KOPT-K1 (cell line): ENCODE data around the gene MAP7.
"Not testable (repeated sequence)": the region's sequence is repeated elsewhere in the genome, so short reads cannot be mapped to it uniquely, and the experiment has no call there.

Experiments used
- H3K27ac ChIP-seq: fragments of 200-600 bp; sonication (generic); 2 replicates; pipeline ENCODE4 v1.5.1; 2016; ENCODE audit warnings: antibody characterized with exemption, mild to moderate bottlenecking, low read depth, low read length; ENCODE audit not compliant: poor library complexity, severe bottlenecking
- H3K36me3 ChIP-seq: fragments of 200-600 bp; sonication (generic); 2 replicates; pipeline ENCODE4 v1.5.1; 2017; ENCODE audit warnings: antibody characterized with exemption, mild to moderate bottlenecking, low read length, moderate library complexity; ENCODE audit not compliant: insufficient read depth
- H3K9me3 ChIP-seq: fragments of 200-600 bp; sonication (generic); 2 replicates; pipeline ENCODE4 v1.5.1; 2017; ENCODE audit warnings: antibody characterized with exemption, low read length, mild to moderate bottlenecking; ENCODE audit not compliant: insufficient read depth, poor library complexity, severe bottlenecking

MAP7 gene

DNA sequence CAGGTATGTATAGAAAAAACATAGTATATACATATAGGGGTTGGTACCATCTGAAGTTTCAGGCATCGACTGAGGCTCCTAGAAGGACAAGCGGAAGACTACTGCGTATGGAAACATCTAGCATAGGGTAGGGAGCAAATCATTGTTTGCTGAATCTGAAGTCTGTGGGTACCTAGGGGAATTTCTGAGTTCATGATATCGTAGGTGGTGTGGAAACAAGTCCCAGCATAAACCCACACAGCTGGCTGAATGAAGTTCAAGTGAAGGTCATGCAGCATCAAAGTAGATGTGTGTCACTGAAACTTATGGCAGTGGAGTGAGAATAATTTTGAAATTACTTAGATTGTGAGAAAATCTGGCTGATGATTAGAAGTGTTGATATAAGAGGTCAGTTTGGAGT is 39.4 kb downstream of the MAP7 start:
- H3K36me3 ChIP-seq: no peaks in the 10 kb centered on the region
- H3K9me3 ChIP-seq: no peaks in the 10 kb centered on the region
- H3K27ac ChIP-seq: no peak overlapping the region

DNA sequence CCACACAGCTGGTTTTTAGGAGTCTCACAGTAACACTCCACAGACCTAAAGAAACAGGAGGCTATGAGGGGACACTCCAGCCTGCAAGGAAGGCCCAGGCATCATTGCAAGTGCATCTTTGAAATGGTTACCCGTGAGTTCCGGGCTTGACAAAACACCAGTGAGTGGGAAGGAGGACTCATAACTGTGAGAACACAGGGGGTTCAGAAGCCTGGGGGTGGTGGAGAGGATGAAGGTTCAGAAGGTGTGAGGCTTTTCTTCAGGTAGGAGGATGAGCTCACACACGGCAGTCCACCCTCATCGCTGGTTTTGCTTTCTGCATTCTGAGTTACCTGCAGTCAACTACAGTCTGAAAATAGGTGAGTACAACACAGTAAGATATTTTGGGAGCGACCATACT is 39.9 kb downstream of the MAP7 start:
- no peaks in the 10 kb centered on the region for H3K36me3 ChIP-seq
- H3K9me3 ChIP-seq: no peaks in the 10 kb centered on the region
- H3K27ac ChIP-seq: no peak overlapping the region

DNA sequence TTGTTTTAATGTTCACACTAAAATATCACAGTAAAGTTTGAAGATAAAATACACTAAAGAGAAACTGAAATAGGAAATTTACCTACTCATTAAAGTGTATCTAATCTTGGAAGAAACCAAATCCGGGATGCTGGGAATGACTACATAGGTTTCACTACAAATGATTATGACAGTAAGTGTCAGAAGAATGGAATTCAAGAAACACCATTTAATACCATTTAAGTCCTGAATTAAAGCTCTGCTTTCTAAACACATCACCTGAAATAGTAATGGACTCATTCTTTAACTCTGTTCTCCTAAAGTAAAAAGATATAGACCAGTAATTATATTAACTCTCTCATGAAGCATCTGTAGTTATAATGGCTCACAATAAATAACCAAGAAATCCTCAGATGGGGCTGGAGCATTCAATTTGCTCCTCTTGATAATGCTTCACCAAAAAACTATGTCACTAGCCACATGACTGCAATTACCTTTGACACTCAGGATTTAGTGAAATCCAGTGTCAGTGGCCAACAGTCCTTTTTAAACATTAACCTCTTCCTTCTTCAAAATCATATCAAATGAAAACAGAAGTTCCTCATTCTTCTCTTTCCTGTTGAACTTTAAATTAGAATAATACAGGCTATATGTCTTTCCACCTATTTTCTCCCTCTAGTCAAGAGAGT is 41.4 kb downstream of the MAP7 start:
- H3K9me3 ChIP-seq: no peaks in the 10 kb centered on the region
- H3K36me3 ChIP-seq: no peaks in the 10 kb centered on the region
- no peak overlapping the region for H3K27ac ChIP-seq

DNA sequence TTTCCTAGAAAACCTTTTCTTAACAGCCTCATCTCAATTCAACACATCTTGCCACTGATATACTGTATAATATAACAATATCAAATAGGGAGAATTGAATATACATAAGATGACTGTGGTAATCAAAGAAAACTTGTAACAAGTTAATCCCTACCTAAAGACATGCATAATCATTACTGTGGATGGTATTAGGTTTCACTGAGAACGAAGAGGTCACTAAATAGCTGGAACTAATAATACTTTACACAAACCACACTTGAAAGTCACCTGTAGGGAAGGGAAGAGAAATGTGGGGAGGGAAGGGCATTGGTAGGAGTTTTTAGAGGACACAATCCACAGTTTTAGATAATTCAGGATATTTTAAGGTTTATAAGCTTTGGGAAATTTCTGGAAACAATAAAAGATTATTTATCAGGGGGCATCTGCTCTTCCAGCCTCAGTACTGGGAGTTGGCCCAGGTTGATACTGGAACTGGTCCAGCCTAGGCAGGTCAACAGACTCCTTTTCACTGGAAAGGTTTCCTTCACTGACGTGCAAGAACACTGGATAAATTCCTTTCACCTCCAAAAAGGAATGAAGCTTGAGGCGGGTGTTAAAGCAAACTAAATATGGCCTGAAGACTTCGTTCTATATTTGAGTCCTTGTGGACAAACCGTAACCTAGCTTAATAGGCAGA is 44.0 kb downstream of the MAP7 start:
- no peaks in the 10 kb centered on the region for H3K36me3 ChIP-seq
- no peaks in the 10 kb centered on the region for H3K9me3 ChIP-seq
- no peak overlapping the region for H3K27ac ChIP-seq

DNA sequence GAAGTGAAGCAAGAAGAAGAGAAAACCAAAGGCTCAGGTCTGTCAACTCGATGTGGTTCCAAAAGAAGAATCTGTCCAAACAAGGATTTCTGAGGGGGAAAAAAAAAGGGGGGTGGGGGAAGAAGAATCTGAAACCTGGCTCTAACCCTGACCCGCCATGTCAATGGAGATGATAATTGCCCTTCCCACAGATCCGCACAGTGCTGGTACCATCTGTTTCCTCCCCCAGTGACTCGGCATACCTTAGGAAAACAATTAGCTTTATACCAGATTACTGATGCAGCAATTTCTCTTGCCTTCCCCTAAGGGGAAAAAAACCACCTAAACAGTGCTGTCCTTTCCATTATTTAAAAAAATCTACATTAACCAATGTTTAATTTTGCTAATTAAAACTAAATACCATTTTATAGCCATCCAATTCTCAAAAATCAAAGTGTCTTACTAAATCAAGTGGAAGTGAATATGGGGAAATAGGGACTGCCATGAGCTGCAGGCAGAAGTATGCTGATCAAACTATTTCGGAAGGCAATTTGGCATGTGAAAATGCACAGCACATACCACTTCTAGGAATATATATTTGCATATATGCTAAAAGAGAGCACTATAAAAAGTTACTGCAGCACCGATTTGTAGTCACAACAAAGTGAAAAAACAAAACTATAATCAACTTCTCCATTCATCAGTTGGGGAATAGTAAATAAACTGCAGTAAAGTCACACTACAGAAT is 46.8 kb downstream of the MAP7 start:
- H3K9me3 ChIP-seq: no peaks in the 10 kb centered on the region
- H3K36me3 ChIP-seq: no peaks in the 10 kb centered on the region
- no peak overlapping the region for H3K27ac ChIP-seq

DNA sequence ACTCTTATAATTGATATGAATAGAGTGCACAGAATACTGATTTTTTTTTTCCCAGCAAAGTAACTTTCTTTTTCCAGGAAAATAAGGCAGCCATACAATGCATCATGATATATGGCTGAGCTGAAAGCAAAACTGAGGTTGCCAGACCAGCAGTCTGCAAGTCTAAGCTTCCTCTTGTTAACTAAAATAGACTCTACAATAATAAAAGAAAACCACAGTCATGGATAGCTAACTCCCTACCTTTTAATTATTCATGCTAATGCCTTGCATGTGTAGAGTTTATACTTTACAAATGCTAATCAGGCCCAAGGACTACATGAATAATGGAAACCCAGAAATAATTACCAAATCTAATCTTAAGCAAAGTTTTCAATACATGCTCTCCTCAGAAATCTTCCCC is 47.4 kb downstream of the MAP7 start:
- Histone ChIP-seq H3K9me3 (no peaks in the 10 kb centered on the region), H3K36me3 (no peaks in the 10 kb centered on the region), H3K27ac (no peak overlapping the region)

DNA sequence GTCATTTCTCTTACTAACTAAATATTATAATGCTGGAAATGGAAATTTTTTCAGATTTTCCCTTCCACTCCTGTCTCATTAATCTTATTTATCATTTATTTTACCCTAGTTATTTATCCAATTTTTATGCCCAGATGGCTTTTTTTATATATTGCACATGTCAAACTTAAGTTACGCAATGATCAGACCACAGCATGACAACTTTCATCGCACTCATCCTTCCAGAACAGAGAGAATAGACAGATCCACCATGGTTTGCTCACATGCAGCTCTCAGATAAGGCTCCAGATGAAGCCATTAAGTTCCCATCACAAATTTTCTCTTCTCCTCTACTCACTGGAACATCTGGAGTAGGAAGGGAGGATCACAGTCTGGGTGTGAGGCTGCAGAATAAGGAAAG is 48.7 kb downstream of the MAP7 start:
- H3K36me3 ChIP-seq: no peaks in the 10 kb centered on the region
- H3K9me3 ChIP-seq: no peaks in the 10 kb centered on the region
- no peak overlapping the region for H3K27ac ChIP-seq

DNA sequence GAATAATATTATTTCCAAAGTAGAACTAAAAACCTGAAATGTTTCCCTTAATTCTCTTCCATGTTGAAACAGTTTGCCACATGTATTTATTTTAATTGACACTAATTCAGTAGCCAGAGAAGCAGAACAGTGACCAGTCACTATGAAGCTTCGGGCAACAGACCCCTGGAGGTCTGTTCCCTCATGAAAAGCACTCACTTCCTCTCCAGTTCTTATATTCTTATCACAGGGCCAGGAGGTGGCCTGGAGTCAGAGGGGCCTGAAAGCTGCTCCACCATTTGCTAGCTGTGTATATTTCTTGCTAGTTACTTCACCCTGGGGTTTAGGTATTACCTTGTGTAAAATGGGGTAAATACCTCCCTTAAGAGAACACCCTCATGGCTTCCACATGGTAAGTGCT is 49.1 kb downstream of the MAP7 start:
- Histone ChIP-seq H3K36me3 (no peaks in the 10 kb centered on the region), H3K27ac (no peak overlapping the region), H3K9me3 (no peaks in the 10 kb centered on the region)

DNA sequence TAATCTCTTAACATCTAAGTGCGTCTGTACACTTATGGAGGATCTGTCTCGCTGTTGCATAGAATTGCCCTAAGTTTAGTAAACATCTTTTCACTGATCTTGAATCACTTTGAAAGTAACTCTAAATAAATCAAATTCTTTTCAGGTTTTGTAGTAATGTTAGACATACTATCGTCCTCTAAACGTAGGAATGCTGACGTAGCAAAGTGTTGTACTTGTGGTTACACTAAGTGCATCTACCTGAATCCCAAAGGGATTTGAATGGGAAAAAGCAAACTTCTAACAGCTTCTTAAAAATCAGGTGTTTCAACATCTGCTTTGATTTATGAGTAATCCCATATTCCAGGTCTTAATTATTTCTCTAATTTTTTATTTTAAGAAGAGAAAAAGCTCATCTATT is 49.8 kb downstream of the MAP7 start:
- Histone ChIP-seq H3K9me3 (no peaks in the 10 kb centered on the region), H3K27ac (no peak overlapping the region), H3K36me3 (no peaks in the 10 kb centered on the region)

DNA sequence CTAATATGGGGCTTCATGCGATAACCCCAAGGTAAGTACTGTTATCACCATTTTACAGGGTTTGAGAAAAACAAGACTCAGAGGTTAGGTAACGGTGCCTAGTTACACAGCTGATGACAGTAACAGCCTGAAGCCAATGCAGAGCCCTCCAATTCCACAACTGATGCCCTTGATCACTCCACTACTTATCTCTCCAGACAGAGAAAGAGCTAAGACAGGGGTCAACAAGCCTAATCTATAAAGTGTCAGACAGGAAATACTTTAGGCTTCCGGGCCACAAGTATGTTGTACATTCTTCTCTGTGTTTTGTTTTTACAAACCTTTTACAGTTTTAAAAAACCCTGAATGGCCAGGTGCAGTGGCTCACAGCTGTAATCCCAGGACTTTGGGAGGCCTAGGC is 50.9 kb downstream of the MAP7 start:
- H3K9me3 ChIP-seq: no peaks in the 10 kb centered on the region
- H3K27ac ChIP-seq: no peak overlapping the region
- no peaks in the 10 kb centered on the region for H3K36me3 ChIP-seq

DNA sequence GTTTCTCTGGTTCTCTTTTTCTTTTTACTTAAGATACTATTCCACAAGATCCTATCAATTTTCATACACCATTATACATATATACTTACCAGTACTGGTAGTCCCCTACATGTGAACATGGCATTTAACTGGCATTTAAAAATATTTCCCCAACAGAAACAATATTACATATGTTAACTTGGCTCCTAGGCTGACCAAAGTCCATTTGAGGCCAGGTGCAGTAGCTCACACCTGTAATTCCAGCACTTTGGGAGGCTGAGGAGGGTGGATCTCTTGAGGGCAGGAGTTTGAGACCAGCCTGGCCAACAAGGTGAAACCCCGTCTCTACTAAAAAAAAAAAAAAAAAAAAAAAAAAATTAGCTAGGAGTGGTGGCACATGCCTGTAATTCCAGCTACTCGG is 53.8 kb downstream of the MAP7 start:
- not testable (repeated sequence) for H3K36me3 ChIP-seq, H3K27ac ChIP-seq, H3K9me3 ChIP-seq

DNA sequence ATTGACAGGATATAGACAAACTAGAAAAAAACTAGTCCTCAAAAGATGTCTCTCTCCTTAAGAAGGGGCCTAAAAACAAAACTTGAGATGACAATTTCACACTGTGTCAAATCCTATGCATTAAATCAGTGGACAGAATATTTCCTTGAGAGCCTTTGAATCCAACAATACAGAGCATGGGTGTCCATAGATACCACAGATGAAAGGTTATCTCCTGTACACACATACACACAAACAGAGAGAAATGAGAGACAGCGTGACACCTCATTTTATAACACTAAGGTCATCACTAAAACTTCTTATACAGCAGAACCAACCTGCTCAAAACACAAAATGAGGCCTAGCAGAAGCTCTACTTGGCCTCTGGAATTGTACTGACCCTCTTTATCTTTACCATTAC is 55.5 kb downstream of the MAP7 start:
- H3K36me3 ChIP-seq: no peaks in the 10 kb centered on the region
- H3K9me3 ChIP-seq: no peaks in the 10 kb centered on the region
- no peak overlapping the region for H3K27ac ChIP-seq

DNA sequence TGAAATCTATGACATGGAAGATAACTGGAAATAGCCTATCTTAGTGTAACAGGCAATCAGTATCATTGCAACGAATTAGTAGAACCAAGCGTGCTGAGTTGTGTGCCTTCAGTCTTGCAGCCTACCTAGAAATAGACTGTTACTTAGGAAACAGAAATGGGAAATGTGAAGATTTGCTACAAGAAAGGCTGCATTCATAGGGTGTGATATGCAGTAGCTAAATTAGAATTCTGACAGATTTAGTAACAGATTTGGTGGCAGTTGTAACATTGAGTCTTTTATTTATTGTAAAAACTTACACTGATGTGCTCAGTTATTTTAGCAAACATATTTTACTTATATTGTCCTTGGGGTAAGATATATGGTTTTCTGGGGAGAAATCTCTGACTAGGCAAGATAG is 56.2 kb downstream of the MAP7 start:
- Histone ChIP-seq H3K27ac (no peak overlapping the region), H3K36me3 (no peaks in the 10 kb centered on the region), H3K9me3 (no peaks in the 10 kb centered on the region)

DNA sequence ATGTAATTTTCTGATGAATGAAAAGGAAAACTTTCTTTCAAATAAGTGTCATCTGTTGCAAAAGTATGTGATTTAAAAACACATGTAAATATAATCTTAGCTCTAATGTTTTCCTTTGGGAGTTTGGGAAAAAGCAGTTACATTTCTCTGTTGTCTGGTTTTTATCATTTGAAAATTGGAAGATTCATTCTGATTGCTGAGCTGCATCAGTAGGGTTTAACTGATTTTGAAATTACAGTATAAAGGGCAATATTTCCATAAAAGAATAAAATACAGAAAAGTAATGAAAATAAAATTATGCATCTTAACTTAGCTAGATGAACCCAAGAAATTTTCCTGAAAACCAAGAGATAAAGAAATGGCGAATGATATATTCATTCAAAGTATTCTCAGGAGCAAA is 57.8 kb downstream of the MAP7 start:
- no peaks in the 10 kb centered on the region for H3K9me3 ChIP-seq
- no peaks in the 10 kb centered on the region for H3K36me3 ChIP-seq
- H3K27ac ChIP-seq: no peak overlapping the region

DNA sequence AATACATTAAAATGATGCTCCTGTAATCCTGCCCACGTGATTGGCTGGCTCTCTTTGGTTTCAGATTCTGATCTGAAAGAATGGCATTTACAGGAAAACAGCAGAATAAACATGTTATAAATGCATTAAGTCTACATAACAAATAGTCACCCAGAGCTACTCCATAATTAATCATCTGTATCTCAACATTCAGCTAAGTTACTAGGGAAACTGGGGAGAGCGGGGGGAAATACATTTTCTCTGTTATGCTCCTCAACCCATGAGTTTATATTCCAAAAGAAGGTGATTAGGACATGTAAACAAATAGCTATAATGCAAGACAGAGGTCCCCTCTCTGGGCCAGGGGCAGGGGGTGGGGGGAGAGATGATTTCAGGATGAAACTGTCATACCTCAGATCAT is 58.5 kb downstream of the MAP7 start:
- Histone ChIP-seq H3K36me3 (no peaks in the 10 kb centered on the region), H3K27ac (no peak overlapping the region), H3K9me3 (no peaks in the 10 kb centered on the region)

DNA sequence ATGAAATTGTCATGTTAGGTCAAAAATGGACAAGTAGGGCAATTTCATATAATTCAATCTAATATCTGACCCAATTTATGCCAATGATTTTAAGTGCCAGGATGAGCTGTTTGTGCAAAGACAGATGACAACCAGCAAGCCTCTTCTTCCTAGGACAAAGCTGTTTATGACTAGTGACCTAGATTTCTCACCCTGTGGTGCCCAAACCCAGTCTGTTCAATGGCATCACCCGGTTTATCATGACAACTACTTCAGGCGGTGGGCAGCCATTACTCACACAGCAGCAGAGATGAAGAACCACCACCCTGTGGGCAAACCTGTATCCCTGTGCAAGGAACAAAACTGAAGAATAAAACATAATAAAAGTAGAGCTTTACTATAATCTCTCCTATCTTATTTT is 59.0 kb downstream of the MAP7 start:
- no peak overlapping the region for H3K27ac ChIP-seq
- no peaks in the 10 kb centered on the region for H3K9me3 ChIP-seq
- H3K36me3 ChIP-seq: no peaks in the 10 kb centered on the region
